Epithelial cell of prostate (primary cell): Measurements from ENCODE around the gene TF.
"Not testable (repeated sequence)": the region's sequence is repeated elsewhere in the genome, so short reads cannot be mapped to it uniquely, and the experiment has no call there.

Experiments used
- DNase-seq: peaks from one replicate; pipeline ENCODE4 v3.0.0-alpha.2; 2011; ENCODE audit warnings: low read depth, low spot score
- H3K27ac ChIP-seq: fragments of 450-650 bp; 2 replicates; pipeline ENCODE4 v1.5.1; 2017; ENCODE audit warnings: mild to moderate bottlenecking

TF gene

DNA sequence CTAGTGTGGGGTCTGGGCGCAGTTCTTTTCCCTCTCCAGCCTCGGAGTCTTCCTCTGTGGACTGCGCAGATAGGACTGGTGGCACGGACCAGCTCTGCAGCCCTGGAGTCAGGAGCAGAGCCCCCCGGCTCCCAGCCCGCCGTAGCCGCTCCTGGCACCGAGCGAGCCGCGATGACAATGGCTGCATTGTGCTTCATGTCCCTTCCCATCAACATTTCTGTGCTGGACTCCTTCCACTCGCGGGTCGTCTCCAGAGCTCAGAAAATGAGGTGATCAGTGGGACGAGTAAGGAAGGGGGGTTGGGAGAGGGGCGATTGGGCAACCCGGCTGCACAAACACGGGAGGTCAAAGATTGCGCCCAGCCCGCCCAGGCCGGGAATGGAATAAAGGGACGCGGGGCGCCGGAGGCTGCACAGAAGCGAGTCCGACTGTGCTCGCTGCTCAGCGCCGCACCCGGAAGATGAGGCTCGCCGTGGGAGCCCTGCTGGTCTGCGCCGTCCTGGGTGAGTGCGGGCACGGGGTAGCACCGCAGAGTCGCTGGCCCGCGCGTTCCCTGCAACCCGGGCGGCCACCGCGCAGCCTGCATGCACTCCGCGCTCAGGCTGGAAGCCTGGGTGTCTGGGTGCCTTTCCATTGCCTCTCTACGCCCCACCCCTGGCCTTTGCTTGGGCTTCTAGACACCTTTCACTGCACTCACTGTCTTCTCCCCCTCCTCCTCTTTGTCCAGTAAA lies at the start of gene TF:
TSS of gene TF (plus strand) at position 413 of the 731 bp plus-strand sequence. CDS start at position 461, 48 bp downstream.
- no peak for DNase-seq
- no peak within 1 kb of the TSS for H3K27ac ChIP-seq

DNA sequence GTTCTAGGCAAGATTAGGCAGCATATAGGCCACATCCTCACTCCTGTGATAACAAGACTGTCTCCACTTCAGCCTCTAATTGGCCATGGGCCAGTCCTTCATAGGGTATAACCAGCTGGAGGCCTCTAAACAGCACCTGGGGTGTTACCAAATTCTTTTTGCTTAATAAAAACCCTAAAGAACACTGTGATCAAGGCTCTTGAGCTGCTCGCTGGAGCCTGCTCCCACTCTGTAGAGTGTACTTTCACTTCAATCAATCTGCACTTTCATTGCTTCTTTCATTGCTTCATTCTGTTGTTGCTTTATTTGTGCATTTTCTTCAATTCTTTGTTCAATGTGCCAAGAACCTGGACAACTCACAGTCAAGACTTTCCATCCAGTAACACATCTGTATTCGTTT lies 48.2 kb upstream of the TF start:
- no peak for DNase-seq
- no peak overlapping the region for H3K27ac ChIP-seq

DNA sequence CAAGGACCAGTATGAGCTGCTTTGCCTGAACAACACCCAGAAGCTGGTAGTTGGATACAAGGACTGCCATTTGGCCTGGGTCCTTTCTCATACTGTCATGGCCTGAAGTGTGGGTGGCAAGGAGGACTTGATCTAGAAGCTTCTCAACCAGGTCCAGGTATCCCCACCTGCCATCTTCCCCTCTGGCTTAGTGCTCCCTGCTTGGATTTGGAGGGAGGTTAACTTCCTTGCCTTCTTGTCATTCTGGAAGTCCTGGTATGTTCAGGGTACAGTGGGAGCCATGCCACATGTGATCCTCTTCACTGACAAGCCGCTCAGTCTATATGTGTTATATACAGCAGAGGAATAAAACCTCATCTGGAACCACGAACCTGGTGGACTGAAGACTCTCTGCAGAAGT lies 46.7 kb upstream of the TF start:
- DNase-seq = no peak

DNA sequence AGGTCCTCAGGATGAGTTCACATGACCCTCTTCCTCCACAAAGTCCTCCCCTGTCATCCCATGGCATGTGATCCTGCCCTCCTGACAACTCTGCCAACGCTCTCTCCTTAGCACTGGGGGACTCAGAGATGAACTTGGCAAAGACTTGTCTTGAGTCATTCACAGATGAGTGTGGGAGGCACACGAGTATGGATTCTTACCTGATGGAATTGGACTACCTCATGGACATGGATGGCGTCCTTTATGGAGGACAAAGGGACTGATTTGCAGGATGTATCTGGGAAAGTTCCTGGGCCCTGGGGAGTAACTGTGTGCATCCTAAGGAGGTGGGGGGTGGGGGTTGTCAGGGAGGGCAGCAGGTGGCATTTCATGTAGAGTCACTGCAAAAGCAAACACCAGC lies 46.3 kb upstream of the TF start:
- no peak for DNase-seq
- H3K27ac ChIP-seq = no peak overlapping the region

More for the DNA sequence above, 46.7 kb upstream of the TF start:
- no peak overlapping the region for H3K27ac ChIP-seq

DNA sequence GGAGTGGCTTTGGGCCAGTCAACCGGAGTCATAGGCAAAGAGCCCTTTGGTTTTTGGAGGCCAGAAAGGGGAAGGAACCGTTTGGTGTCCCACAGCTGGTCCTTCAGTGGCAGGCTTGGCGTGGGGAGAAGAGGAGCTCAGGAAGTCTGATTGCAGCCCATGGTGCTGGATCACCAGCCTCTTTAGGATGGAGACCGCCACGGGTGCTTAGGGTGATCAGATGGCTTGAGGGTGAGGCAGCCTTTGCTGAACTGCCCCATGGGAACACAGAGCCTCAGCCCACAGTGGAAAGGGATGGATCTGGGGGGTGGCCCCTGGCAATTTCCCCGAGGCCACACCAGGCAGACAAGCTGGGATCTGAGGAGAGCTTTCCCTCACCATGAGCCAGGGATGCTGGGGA lies 45.8 kb upstream of the TF start:
- no peak for DNase-seq
- no peak overlapping the region for H3K27ac ChIP-seq

DNA sequence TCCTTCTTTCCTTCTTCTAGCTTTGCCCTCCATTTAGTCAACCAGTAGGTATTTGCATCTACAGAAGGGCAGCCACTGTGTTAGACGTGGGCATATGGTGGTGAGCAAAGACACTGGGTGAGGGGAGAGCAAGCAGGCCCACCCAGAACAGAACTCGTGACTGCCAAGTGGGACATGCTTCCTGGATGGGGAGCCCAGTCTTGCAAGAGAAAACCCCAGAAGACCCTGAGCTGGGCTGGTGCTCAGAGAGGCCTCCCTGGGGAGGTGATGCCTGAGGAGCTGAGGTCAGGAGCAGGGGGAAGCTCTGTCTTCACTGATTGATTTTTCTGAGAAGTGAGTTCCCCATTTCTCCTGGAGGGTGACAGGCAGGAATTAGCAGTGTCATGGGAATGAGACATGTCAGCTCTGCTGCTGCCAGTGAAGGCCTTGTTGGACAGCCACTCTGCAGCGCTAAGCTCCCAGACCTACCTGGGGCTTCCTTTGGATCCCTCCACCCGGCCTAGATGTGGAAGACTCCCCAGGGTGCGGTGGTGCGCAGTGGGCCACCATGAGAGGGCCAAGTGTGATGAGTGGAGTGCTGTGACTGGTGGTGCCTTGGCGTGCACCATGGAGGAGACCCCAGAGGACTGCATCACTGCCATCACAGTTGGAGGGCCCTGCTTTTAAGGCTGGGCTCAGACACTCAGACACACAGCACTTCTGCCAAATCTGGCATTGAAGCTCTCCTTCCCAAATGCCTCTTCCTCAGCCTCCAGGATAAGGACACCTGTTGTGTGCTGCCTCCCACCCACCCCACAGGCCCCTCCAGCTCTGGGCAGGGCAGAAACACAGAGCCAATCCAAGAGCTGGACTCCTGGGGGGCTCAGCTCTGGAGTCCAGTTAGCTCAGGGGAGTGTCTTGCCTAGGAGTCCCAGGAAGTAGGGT lies 44.5 kb upstream of the TF start:
- DNase-seq = no peak
- no peak overlapping the region for H3K27ac ChIP-seq

DNA sequence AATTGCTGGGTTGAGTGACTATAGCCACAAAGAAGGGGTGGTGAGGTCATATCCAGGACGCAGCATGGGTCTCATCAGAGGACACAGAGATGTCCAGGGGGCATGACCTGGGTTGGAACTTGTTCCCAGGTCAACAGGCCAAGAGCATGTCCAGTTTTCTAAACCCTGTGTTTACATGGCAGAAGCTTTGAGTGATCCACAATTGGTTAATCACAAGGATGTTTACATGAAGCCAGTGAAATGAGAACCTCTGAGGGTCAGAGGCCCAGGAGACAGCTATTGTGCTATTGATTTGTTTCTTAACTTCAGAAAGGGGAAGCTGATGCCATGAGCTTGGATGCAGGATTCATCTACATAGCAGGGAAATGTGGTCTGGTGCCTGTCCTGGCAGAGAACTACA lies 42.3 kb upstream of the TF start:
- DNase-seq = no peak
- no peak overlapping the region for H3K27ac ChIP-seq

DNA sequence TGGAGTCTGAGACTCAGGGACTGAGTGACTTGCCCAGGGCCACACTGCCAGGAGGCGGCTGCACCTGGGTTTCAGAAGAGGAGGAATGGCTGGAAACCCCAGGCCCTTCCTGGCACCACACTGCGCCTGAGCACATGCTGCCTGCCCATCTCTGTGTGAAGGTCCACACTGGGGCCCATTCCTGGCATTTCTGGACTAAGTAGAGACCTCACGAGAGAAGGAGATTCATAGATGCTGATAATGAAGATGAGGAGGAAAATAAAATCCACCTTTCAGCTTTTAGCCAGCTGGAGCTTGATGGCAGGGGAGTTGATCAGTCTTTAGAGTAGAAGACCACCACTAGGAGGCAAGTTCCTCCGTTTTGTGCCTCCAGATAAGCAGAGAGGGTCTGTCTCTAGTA lies 40.2 kb upstream of the TF start:
- no peak overlapping the region for H3K27ac ChIP-seq
- DNase-seq = no peak

DNA sequence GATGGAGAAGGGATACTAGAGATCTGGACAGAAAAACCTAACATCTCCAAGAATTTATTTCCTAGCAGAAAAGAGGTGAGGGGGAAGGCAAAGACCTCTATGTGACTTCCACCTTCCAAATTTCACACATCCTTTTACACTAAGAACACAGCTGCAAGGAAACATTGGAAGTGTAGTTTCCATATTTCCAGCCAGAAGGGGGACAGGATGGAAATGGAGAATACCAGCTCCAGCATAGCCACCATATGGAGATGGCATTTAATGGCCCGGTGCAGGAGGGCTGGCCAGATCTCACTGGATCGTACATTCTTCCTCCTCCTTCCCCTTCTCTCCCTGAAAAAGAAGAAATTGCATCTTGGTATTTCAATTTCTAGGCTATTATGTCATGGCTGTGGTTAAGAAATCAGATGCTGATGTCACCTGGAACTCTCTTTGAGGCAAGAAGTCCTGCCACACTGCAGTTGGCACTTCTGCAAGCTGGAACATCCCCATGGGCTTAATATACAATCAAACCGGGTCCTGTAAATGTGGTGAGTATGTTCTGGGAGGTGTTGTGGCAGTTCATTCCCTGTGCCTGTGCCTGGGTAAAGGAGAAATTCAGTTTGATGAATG lies 36.9 kb upstream of the TF start:
- no peak for DNase-seq
- no peak overlapping the region for H3K27ac ChIP-seq

DNA sequence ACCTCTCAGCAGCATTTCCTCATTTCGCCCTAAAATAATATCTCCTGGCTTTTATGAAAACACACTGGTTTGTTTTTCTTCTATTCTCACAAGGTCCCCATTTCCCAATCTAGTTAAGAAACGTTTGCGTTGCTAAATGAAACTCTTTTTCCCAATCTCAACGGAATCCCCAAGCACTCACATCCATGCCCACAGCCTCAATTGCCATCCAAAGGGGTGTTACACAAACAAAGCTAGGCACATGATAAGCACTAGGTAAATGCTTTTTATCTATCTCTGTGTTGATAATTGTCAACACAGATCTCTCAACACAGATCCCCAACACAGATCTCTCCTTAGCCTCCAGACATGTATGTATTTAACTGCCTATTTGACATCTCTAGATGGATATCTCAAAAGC lies 35.2 kb upstream of the TF start:
- no peak for DNase-seq
- no peak overlapping the region for H3K27ac ChIP-seq

DNA sequence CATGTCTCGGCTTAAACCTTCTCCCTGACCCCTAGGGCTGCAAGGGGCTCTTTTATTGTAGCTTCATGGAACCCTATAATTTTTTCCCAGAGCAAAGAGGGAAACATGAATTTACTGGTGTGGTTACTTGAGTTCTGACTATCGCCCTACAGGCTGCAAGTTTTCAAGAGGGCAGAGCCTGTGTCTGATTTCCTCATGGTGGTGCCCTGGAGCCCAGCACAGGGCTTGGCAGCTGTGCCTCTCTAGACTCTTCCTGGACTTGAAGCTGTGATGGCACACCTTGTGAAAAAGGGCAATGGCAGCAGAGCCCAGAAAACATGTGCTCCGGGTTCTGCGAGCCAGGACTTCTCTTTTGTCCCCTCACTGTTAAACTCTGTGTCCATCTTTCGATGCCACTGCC lies 34.2 kb upstream of the TF start:
- no peak for DNase-seq
- H3K27ac ChIP-seq = no peak overlapping the region

DNA sequence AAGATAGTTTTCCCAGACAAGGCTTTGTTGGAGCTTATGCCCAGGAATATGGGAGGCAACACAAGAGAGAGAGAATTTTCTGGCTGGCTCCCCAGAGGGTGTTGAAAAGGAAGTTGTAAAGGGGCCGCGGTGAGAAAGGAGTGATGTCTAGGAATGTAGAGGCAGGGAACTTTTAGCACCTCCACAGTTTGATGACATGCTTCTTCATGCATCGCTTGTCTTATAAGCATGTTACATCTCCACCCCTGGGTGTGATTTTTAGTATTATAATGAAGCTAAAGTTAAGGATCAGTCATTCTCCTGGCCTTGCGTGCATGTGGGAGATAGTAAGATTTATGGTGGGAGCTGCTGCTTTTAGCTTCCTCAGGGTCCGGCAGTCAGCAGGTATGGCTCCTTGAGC lies 32.8 kb upstream of the TF start:
- no peak overlapping the region for H3K27ac ChIP-seq
- DNase-seq = no peak

DNA sequence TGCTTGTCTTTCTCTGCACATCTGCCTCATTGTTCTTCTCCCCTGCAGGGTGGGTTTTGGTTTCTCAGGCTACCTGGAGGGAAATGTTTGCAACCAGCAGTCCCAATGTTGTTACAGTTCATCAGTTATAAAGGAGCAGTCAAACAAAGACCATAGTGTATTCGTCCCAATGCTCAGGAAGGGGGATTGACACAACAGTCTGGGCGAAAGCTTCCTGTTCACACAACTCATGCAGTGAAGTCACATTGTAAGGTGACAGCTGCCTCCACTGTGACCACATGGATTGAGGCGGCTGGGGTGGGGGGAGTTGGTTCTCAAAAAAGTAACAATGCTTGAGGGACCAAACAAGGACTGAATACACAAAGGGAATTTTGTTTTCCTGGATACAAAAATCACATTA lies 28.8 kb upstream of the TF start:
- DNase-seq = no peak

DNA sequence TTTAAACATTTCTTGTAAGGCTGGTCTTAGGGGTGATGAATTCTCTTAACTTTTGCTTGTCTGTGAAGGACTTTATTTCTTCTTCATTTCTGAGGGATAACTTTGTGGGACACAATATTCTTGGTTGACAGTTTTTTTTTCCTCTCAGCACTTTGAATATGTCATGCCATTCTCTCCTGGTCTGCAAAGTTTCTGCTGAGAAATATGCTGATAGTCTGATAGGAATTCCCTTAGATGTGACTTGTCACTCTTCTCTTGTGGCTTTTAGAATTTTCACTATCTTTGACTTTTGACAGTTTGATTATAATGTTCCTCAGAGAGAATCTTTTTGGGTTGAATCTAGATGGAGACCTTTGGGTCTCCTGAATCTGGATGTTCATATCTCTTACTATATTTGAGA lies 23.3 kb upstream of the TF start:
- H3K27ac ChIP-seq = no peak overlapping the region
- DNase-seq = no peak

More for the DNA sequence above, 28.8 kb upstream of the TF start:
- H3K27ac ChIP-seq = no peak overlapping the region

DNA sequence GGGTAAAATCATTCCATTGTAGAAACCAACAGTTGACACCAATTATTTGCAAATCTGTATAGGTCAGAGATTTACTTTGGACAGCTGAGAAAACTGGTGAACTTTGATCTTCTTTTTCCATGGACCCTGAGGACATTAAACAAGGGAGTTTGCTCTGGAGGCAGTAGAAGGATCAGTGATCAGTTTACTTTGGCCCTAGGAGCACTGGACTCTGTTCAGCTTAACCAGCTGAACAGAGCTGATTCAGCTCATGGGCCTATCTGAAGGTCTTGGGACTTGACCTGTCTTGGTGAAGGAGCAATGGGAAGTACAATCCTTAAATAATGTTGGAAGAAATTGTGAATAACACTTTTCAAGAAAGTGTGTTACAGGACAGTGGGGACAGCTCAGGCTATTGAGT lies 15.2 kb upstream of the TF start:
- no peak overlapping the region for H3K27ac ChIP-seq
- no peak for DNase-seq

DNA sequence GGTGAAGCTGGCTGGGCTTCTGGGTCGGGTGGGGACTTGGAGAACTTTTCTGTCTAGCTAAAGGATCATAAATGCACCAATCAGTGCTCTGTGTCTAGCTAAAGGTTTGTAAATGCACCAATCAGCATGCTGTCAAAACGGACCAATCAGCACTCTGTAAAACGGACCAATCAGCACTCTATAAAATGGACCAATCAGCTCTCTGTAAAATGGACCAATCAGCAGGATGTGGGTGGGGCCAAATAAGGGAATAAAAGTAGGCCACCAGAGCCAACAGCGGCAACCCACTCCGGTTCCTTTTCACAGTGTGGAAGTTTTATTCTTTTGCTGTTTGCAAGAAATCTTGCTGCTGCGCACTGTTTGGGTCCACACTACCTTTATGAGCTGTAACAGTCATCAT lies 14.0 kb upstream of the TF start:
- DNase-seq, H3K27ac ChIP-seq: not testable (repeated sequence)

DNA sequence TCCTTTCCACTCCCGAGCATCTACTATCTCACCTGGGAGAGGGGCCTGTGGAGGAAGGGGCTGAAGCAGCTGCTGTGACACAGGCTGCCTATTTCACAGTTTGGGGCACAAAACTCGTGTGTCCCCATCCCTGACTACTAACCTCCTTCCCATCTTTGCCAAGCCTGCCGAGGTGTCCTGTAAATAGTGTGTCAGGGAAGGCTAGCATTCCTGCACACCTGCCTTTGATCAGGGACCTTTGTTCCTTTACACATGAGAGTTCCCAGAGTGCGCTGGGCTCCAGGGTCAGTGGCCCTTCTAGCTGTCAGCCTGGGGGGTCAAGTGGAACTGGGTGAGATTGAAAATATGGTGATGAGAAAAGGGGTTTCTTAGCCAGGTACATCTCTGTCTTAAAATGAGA lies 13.0 kb upstream of the TF start:
- no peak overlapping the region for H3K27ac ChIP-seq
- no peak for DNase-seq

DNA sequence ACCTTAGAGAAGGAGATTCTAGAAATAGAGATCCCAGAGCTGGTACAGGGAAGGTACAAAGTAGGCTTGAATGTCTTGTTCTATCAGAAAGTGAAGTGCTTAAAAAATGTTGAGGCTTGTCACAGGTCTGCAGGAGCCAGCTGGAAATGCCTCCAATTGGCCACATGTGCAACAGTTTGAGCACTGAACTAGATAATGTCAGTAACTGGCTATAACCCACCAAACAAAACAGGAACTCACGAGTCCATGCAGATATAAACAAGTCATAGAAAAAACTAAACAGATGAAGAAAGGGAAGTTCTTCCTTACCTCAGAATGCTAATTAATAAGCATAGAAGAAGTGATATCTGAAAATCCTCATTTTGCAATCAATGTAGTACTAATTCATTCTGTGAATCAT lies 11.9 kb upstream of the TF start:
- no peak overlapping the region for H3K27ac ChIP-seq
- DNase-seq = no peak

DNA sequence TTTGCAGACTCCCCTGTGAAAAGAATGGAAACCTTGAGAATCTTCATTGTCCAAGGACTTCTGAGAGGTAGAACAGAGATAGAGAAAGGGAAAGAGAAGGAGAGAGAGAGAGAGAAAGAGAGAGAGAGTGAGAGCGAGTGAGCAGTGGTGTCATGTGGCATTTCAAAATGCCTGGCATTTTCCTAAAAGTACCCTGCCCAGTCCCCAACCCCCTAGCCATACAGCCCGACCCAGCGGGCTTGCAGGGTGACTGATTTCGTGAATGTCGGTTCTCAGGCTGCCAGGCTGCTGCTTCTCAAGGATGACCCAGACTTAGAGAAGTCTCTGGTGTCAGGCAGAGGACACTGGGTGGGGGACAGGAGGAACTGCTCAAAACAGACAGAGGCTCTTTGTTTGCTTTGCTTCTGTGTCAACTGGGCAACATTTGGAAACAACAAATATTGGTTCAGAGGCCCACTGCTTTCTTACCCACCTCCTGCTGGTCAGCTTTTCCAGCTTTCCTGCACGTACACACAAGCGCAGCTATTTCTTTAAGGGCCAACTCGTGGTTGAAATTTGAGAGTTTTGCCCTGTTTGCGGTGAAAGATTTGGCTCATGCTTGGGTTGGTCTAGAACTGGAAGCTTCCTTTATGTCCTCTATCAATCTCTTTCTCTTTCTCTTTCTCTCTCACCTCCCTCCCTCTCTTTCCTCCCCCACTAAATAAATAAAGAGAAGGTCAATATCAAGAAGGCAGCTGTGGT lies 3.7 kb upstream of the TF start:
- no peak overlapping the region for H3K27ac ChIP-seq
- no peak for DNase-seq

DNA sequence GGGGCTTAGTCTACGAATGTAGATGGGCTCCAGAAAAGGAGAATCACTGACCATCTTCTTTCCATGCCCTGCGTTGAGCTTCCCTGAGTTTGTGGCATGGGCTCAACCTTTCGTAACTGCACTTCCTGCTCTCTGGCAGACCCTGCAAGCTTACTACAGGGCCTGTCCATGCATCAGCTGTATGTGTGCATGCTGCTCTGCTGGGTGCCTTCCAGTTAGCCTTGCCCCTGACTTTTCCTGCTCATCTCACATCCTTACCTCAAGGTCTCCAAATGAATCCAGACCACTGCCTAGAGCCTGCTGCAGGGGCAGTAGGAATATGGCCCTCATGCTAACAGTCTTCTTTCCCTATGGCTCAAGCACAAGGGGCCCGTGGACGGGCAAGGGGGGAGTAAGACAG lies 2.0 kb upstream of the TF start:
- no peak for DNase-seq
- no peak overlapping the region for H3K27ac ChIP-seq

DNA sequence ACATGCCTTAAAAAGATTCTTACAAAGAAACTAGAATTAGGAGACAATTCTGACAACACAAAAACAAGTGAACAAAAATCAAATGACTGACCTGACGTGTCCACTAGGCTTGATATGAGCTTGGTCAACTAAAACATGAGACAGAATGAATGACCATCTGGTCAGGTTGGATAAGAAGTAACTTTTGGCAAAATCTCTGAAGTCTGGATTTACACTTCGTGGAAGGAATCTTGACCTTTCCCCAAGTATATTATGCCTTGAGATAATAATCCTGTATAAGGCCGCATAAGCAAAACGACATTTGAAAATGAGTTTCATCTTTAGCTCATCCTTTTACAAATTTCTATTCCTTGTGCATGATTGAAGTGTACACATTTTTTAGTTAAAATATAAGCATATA lies 1.1 kb upstream of the TF start:
- no peak overlapping the region for H3K27ac ChIP-seq
- DNase-seq = no peak
